Measurements from ENCODE around the gene TCAP. TPM values are rescaled to one million over a fixed set of nuclear protein-coding genes. Genes with fewer than 3 reads are reported as not detected.

TCAP gene
- total and polyA plus RNA-seq, 2 experiments from 2014 or later, result 79.1 to 105 TPM

DNA sequence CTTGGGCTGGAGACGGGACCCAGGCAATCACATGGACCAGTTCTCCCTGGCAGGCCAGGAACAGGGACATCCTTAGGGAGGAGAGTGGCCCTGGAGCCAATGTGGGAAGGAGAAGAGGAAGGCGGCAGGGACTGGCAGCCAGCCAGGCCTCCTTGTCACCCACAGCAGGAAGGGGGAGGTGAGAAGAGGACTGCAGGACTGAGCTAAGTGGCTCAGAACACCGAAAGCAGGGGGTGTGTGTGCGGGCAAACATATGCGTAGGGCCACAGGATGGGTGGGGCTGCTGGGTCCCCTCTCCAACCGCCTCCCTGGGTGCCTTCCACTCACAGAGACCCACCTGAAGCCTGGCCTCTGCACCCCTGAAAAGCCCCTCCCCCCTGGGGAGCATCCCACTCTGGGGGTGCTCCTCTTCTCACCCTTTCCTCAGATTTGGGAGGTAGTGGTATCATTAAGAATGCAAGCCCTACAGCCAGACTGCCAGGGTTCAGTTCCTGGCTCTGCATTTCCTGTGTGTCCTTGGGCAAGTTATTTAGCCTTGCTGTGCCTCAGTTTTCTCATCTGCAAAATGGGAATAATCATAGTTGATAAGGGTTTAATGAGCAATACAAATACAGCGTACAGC is 11.2 kb downstream of the TCAP start:
- no peaks in the 10 kb centered on the region for H3K9me3 ChIP-seq (ENCODE audit: low read depth)
- TF ChIP-seq, protein P1, sequence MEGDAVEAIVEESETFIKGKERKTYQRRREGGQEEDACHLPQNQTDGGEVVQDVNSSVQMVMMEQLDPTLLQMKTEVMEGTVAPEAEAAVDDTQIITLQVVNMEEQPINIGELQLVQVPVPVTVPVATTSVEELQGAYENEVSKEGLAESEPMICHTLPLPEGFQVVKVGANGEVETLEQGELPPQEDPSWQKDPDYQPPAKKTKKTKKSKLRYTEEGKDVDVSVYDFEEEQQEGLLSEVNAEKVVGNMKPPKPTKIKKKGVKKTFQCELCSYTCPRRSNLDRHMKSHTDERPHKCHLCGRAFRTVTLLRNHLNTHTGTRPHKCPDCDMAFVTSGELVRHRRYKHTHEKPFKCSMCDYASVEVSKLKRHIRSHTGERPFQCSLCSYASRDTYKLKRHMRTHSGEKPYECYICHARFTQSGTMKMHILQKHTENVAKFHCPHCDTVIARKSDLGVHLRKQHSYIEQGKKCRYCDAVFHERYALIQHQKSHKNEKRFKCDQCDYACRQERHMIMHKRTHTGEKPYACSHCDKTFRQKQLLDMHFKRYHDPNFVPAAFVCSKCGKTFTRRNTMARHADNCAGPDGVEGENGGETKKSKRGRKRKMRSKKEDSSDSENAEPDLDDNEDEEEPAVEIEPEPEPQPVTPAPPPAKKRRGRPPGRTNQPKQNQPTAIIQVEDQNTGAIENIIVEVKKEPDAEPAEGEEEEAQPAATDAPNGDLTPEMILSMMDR (IDR thresholded peaks at IDR 0.05; ENCODE audit: low read depth, low read length), result no peak
- no peak overlapping the region for H3K4me3 ChIP-seq
- no peaks in the 10 kb centered on the region for H3K27me3 ChIP-seq
- peak; percentile 27 to 88 for DNase-seq (ENCODE audit: low read depth in 1 of 2, low spot score in 1 of 2)
- peak overlapping the region; percentile 98 for H3K27ac ChIP-seq
- H3K36me3 ChIP-seq, result no peaks in the 10 kb centered on the region
- H3K4me1 ChIP-seq (ENCODE audit: low read depth), result peaks cover 57% of the 10 kb centered on the region

DNA sequence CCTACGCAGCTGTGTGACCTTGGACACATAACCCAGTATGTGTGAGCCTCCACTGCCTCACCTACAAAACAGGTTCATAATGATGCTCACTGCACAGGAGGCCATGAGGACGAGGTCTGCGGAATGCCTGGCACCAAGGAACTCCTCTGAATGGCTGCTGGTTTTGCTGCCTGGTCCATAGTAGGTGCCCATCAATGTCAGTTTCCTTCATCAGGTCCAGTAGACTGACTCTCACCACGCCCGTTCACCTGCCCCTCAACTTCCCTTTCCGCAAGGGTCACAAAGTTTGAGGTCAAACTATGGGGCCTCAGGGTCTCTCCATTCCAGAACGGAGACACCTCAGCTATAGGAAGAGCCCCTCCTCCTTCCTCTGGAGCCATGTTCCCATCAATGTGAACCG is 11.9 kb downstream of the TCAP start:
- TF ChIP-seq, protein P1 (IDR thresholded peaks at IDR 0.05; ENCODE audit: low read depth, low read length), result no peak
- Histone ChIP-seq H3K27ac (peak overlapping the region; percentile 98), H3K4me1 (ENCODE audit: low read depth) (peaks cover 57% of the 10 kb centered on the region)

DNA sequence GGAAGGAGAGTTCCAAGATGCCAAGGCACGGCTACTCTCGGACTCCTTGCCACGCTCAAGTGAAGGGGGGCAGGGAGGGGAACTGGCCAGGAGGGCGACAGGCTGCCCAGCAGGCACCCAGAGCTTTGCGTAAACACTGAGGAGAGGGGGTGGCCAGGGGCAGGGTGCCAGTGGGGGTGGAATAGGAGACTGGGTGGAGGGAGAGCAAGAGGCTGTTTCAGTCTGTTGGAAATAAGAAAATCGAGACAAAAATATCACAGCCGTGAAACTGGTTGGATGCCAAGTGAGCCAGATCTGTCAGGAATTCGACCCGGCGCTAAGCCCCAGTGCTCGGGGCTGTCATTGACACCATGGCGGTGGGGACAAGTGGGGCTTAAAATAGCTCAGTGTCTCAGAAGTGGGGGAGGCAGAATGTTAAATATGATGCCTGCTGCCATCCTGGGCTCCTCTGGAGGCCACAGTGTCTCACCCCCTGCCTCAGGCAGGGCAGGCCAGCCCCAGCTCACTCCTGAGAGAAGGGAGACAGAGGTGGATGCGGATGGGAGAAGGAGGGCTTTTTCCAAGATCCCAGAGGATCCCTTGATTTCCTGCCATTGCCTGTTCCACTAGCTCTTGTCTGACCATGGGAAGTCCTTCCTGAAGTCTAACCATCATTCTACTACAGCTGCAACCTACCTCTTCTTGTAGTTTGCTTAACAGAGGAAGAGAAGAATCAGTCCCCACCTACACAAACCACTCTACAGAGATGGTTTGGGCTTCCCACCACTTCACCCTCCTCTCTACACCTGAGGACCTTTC is 12.6 kb downstream of the TCAP start:
- no peaks in the 10 kb centered on the region for H3K36me3 ChIP-seq
- H3K27me3 ChIP-seq, result no peaks in the 10 kb centered on the region
- TF ChIP-seq, protein P1 (IDR thresholded peaks at IDR 0.05; ENCODE audit: low read depth, low read length), result no peak
- peak overlapping the region; percentile 98 for H3K27ac ChIP-seq
- no peak overlapping the region for H3K4me3 ChIP-seq
- H3K9me3 ChIP-seq (ENCODE audit: low read depth), result no peaks in the 10 kb centered on the region
- H3K4me1 ChIP-seq (ENCODE audit: low read depth), result peaks cover 57% of the 10 kb centered on the region
- DNase-seq (ENCODE audit: low read depth in 1 of 2, low spot score in 1 of 2), result peak in 1 of 2 donors; percentile 95

More for the DNA sequence above, 11.9 kb downstream of the TCAP start:
- H3K4me3 ChIP-seq, result no peak overlapping the region
- no peaks in the 10 kb centered on the region for H3K9me3 ChIP-seq (ENCODE audit: low read depth)
- no peaks in the 10 kb centered on the region for H3K27me3 ChIP-seq
- H3K36me3 ChIP-seq, result no peaks in the 10 kb centered on the region
- no peak for DNase-seq (ENCODE audit: low read depth in 1 of 2, low spot score in 1 of 2)

DNA sequence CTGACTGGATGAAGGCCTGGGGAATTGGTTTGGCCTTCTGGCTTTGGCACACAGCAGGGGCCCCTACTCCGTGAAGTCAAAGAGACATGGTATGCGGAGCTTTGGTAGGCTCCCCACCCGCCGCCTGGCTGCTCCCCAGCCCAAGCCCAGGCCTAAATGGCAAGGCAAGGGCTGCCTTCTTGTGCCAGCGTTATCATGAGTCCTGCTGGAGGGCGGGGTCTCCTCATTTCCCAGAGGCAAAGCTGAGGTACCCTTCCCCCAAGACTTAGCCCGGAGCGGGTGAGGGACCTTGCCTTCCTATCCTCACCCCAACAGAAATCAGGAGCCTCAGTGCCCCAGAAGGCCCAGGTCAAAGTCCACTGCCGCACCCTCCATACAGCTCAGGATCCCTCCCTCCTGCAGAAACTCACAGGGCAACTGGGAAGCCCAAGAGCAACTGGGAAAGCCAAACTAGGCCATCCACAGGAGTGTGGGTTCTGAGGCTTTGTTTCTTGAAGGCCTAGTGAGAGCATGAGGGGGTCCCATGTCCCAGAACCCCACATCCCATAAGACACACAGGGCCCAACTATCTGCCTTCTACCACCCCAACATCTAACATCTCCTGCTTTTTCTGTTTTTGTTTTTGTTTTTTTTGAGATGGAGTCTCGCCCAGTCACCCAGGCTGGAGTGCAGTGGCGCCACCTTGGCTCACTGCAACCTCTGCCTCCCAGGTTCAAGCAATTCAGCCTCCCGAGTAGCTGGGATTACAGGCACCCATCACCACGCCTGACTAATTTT is 13.4 kb downstream of the TCAP start:
- H3K4me3 ChIP-seq, result no peak overlapping the region
- no peaks in the 10 kb centered on the region for H3K27me3 ChIP-seq
- peaks cover 57% of the 10 kb centered on the region for H3K4me1 ChIP-seq (ENCODE audit: low read depth)
- H3K9me3 ChIP-seq (ENCODE audit: low read depth), result no peaks in the 10 kb centered on the region
- no peaks in the 10 kb centered on the region for H3K36me3 ChIP-seq
- DNase-seq (ENCODE audit: low read depth in 1 of 2, low spot score in 1 of 2), result no peak
- TF ChIP-seq, protein P1 (IDR thresholded peaks at IDR 0.05; ENCODE audit: low read depth, low read length), result no peak
- H3K27ac ChIP-seq, result peak overlapping the region; percentile 98

DNA sequence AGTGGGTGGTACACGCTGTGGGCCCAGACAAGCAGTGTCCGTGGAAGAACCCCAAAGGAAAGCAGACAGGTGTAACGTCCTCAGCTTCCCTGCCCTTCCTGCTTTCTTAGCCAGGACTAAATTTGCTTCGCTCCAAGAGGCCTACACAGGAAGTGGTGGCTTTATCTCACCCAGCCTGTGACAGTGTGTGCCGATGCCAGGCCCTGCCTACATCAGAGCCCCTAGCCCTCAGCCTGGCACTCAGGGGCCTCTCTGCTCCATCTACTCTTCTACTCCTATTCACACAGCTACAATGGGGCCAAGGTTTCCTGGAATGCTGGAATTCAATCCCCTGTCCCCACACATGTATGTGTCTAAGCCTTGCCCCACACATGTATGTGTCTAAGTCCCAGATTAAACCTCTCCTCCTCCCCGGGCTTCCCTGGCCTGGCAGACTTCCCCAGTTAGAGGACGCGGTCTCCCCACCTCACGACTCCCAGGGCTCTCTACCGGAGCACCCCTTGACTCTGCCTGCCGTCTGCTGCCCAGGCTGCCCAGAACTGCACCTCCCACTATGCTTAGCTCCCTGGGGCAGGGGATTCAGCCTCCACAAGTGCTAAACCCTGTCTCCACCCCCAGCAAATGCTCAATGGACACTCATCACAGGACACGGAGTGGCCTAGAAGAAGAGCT is 14.5 kb downstream of the TCAP start:
- Histone ChIP-seq H3K4me1 (ENCODE audit: low read depth) (peaks cover 51% of the 10 kb centered on the region), H3K4me3 (no peak overlapping the region)

More for the DNA sequence above, 14.5 kb downstream of the TCAP start:
- no peak for DNase-seq (ENCODE audit: low read depth in 1 of 2, low spot score in 1 of 2)
- no peaks in the 10 kb centered on the region for H3K9me3 ChIP-seq (ENCODE audit: low read depth)
- peak overlapping the region; percentile 98 for H3K27ac ChIP-seq
- TF ChIP-seq, protein P1 (IDR thresholded peaks at IDR 0.05; ENCODE audit: low read depth, low read length), result no peak
- no peaks in the 10 kb centered on the region for H3K27me3 ChIP-seq
- H3K36me3 ChIP-seq, result no peaks in the 10 kb centered on the region
